Common myeloid progenitor, CD34-positive (primary cell): ENCODE data around the gene JPH3.
"Not testable (repeated sequence)": the region's sequence is repeated elsewhere in the genome, so short reads cannot be mapped to it uniquely, and the experiment has no call there.

Experiments
- CTCF ChIA-PET: fragments of 350-600 bp; sonication (Branson Sonifier 250); formaldehyde crosslinking; loops from one replicate; lab custom pipeline; 2021; ENCODE audit warnings: antibody characterized with exemption; lab: Charles Lee
- POLR2A ChIA-PET: fragments of 350-600 bp; sonication (Branson Sonifier 250); formaldehyde crosslinking; loops from one replicate; lab custom pipeline; 2021; ENCODE audit warnings: antibody characterized with exemption; lab: Charles Lee
- DNase-seq, 3 donors: peaks; one replicate each; pipeline versions ENCODE4 v3.0.0 to v3.0.0-alpha.2; 2013
- H3K27ac ChIP-seq, 2 experiments: 1 replicate in 1 of 2; 2 replicates in 1 of 2; pipeline ENCODE4 v1.7.0; 2013; ENCODE audit warnings: inconsistent platforms in 2 of 2, low read length in 2 of 2, mild to moderate bottlenecking in 2 of 2, low read depth in 1 of 2, moderate library complexity in 1 of 2; ENCODE audit not compliant: severe bottlenecking in 2 of 2, insufficient read depth in 1 of 2, poor library complexity in 1 of 2
- H3K27me3 ChIP-seq, 5 experiments: replicated peaks in 2 of 5; 1 replicate in 3 of 5; 2 replicates in 2 of 5; pipeline versions ENCODE4 v1.6.1 to v1.7.0; 2013; ENCODE audit warnings: low read length in 4 of 5, mild to moderate bottlenecking in 2 of 5, moderate library complexity in 2 of 5, inconsistent platforms in 1 of 5; ENCODE audit not compliant: insufficient read depth in 5 of 5, control insufficient read depth in 4 of 5
- H3K36me3 ChIP-seq, 4 experiments: 1 replicate in 2 of 4; 2 replicates in 2 of 4; pipeline versions ENCODE4 v1.6.1 to v1.7.0; 2013; ENCODE audit warnings: low read length in 3 of 4, control low read depth in 1 of 4, mild to moderate bottlenecking in 1 of 4; ENCODE audit not compliant: control insufficient read depth in 4 of 4, insufficient read depth in 4 of 4
- H3K4me1 ChIP-seq, 4 experiments: 1 replicate in 3 of 4; 2 replicates in 1 of 4; pipeline versions ENCODE4 v1.6.1 to v1.7.1; 2013; ENCODE audit warnings: low read length in 3 of 4, mild to moderate bottlenecking in 3 of 4, control low read depth in 1 of 4, inconsistent platforms in 1 of 4, moderate library complexity in 1 of 4; ENCODE audit not compliant: control insufficient read depth in 4 of 4, insufficient read depth in 4 of 4; ENCODE audit errors: control extremely low read depth in 1 of 4
- H3K4me3 ChIP-seq, 7 experiments: 1 replicate in 4 of 7; 2 replicates in 3 of 7; pipeline versions ENCODE4 v1.5.1 to v1.7.0; 2013; ENCODE audit warnings: mild to moderate bottlenecking in 7 of 7, low read length in 6 of 7, moderate library complexity in 6 of 7, inconsistent platforms in 2 of 7, low read depth in 2 of 7, control low read depth in 1 of 7; ENCODE audit not compliant: insufficient read depth in 4 of 7, control insufficient read depth in 1 of 7; ENCODE audit errors: extremely low read depth in 1 of 7
- H3K9me3 ChIP-seq, 5 experiments: 1 replicate in 4 of 5; 2 replicates in 1 of 5; pipeline versions ENCODE4 v1.6.1 to v1.7.1; 2013; ENCODE audit warnings: low read length in 4 of 5, mild to moderate bottlenecking in 2 of 5, inconsistent platforms in 1 of 5, low read depth in 1 of 5, moderate library complexity in 1 of 5; ENCODE audit not compliant: control insufficient read depth in 4 of 5, insufficient read depth in 2 of 5; ENCODE audit errors: control extremely low read depth in 1 of 5
- WGBS: methylation state at CpG from one replicate; pipeline ENCODE4 v1.1.5; 2013; ENCODE audit not compliant: insufficient coverage; 5-methylcytosine and 5-hydroxymethylcytosine counted together

The JPH3 gene

GRCh38 chr16:87681051-87681602, 78.8 kb downstream of the JPH3 start:
- 96% methylated on average over 56 of the region's 60 CpGs for WGBS
- H3K36me3 ChIP-seq, H3K9me3 ChIP-seq, H3K27me3 ChIP-seq, H3K4me3 ChIP-seq, DNase-seq, POLR2A ChIA-PET, H3K27ac ChIP-seq, CTCF ChIA-PET: not testable (repeated sequence)
- H3K4me1 ChIP-seq = peaks cover 0 to 12% (median 10%) of the 10 kb centered on the region in 4 experiments

GRCh38 chr16:87681981-87682570, 79.8 kb downstream of the JPH3 start:
- CTCF ChIA-PET = no interaction called here
- POLR2A ChIA-PET = no interaction called here
- 96% methylated on average over 4 of the region's 9 CpGs for WGBS
- H3K27ac ChIP-seq = no peak overlapping the region
- no peaks in the 10 kb centered on the region for H3K36me3 ChIP-seq
- peak; percentile 14 to 63 (median 59) for DNase-seq
- H3K4me1 ChIP-seq = peaks cover 0 to 12% (median 10%) of the 10 kb centered on the region in 4 experiments
- H3K4me3 ChIP-seq = no peak overlapping the region
- H3K9me3 ChIP-seq = no peaks in the 10 kb centered on the region
- H3K27me3 ChIP-seq = peaks cover 0 to 4% (median 0%) of the 10 kb centered on the region in 5 experiments

GRCh38 chr16:87682852-87683399, 80.6 kb downstream of the JPH3 start:
- H3K27ac ChIP-seq = no peak overlapping the region
- CTCF ChIA-PET = no interaction called here
- H3K36me3 ChIP-seq = no peaks in the 10 kb centered on the region

GRCh38 chr16:87684106-87684677, 81.9 kb downstream of the JPH3 start:
- peaks cover 0 to 9% (median 0%) of the 10 kb centered on the region in 5 experiments for H3K27me3 ChIP-seq
- POLR2A ChIA-PET = no interaction called here
- 95% methylated on average over 23 of the region's 24 CpGs for WGBS
- no peak overlapping the region for H3K4me3 ChIP-seq
- H3K36me3 ChIP-seq = no peaks in the 10 kb centered on the region
- CTCF ChIA-PET = no interaction called here
- H3K9me3 ChIP-seq = no peaks in the 10 kb centered on the region
- H3K4me1 ChIP-seq = peaks cover 0 to 12% (median 10%) of the 10 kb centered on the region in 4 experiments
- DNase-seq = no peak
- no peak overlapping the region for H3K27ac ChIP-seq

More at GRCh38 chr16:87682852-87683399, 80.6 kb downstream of the JPH3 start:
- Histone ChIP-seq H3K4me1 (peaks cover 0 to 12% (median 10%) of the 10 kb centered on the region in 4 experiments), H3K27me3 (peaks cover 0 to 9% (median 0%) of the 10 kb centered on the region in 5 experiments), H3K9me3 (no peaks in the 10 kb centered on the region), H3K4me3 (no peak overlapping the region)
- WGBS = 94% methylated on average over 9 of the region's 18 CpGs
- no peak for DNase-seq
- POLR2A ChIA-PET = interaction anchor here (0.6 kb wide), 1 partner anchor 362 kb away, joined by 6 read pairs; no protein-coding TSS in a partner anchor

GRCh38 chr16:87684711-87685404, 82.5 kb downstream of the JPH3 start:
- H3K4me3 ChIP-seq = no peak overlapping the region
- H3K27me3 ChIP-seq = peaks cover 0 to 9% (median 0%) of the 10 kb centered on the region in 5 experiments
- WGBS = 90% methylated on average over 27 of the region's 35 CpGs
- H3K9me3 ChIP-seq = no peaks in the 10 kb centered on the region
- no peaks in the 10 kb centered on the region for H3K36me3 ChIP-seq
- ChIA-PET POLR2A (no interaction called here), CTCF (interaction anchor here (0.6 kb wide), 1 partner anchor 94 kb away, joined by 3 read pairs; no protein-coding TSS in a partner anchor)
- peaks cover 0 to 12% (median 10%) of the 10 kb centered on the region in 4 experiments for H3K4me1 ChIP-seq
- H3K27ac ChIP-seq = no peak overlapping the region
- no peak for DNase-seq

DNA sequence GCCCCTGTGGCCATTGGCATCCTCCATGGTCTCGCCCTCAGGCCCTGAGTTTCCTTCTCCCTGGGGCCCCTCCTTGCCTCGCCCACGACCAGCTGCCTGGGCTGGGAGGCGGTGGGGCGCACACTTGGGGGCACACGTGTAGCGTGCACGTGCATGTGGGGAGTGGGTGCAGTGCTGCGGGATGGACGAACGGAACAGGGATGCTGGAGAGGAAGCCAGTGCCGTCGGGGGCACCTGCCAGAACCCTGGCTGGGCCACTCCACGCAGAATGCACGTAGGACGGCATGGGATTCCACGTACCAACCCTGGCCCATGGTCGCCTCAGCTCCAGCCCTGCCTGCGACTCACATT, 83.1 kb downstream of the JPH3 start:
- H3K36me3 ChIP-seq = no peaks in the 10 kb centered on the region
- ChIA-PET CTCF (interaction anchor here (0.6 kb wide), 1 partner anchor 93 kb away, joined by 3 read pairs; no protein-coding TSS in a partner anchor), POLR2A (no interaction called here)
- no peak overlapping the region for H3K4me3 ChIP-seq
- 88% methylated on average over 9 of the region's 19 CpGs for WGBS
- peaks cover 0 to 12% (median 10%) of the 10 kb centered on the region in 4 experiments for H3K4me1 ChIP-seq
- no peak overlapping the region for H3K27ac ChIP-seq
- no peaks in the 10 kb centered on the region for H3K9me3 ChIP-seq
- DNase-seq = no peak
- H3K27me3 ChIP-seq = peaks cover 0 to 14% (median 0%) of the 10 kb centered on the region in 5 experiments
